Ascending aorta (tissue), 2 donors: ENCODE measurements around the gene RASGRP3. TPM values are rescaled to one million over a fixed set of nuclear protein-coding genes. Genes with fewer than 3 reads are reported as not detected.
A peak's percentile ranks its signal among the peaks of the same experiment; 100 is the strongest.
"Not testable (repeated sequence)": the region's sequence is repeated elsewhere in the genome, so short reads cannot be mapped to it uniquely, and the experiment has no call there.

Experiments used
- DNase-seq, 2 donors: peaks; one replicate each; pipeline ENCODE4 v3.0.0-alpha.2; 2019; ENCODE audit warnings: low spot score in 2 of 2
- H3K27ac ChIP-seq, 2 donors: fragments of 200-600 bp; sonication (generic); one replicate each; pipeline ENCODE4 v1.5.1; 2016 to 2017; ENCODE audit warnings: mild to moderate bottlenecking in 1 of 2
- H3K27me3 ChIP-seq: fragments of 200-600 bp; sonication (generic); one replicate; pipeline ENCODE4 v1.5.1; 2017
- H3K36me3 ChIP-seq, 2 donors: fragments of 200-600 bp; sonication (generic); one replicate each; pipeline ENCODE4 v1.5.1; 2016
- H3K4me1 ChIP-seq, 2 donors: fragments of 200-600 bp; sonication (generic); one replicate each; pipeline ENCODE4 v1.5.1; 2016 to 2017; ENCODE audit warnings: mild to moderate bottlenecking in 1 of 2
- H3K4me3 ChIP-seq, 2 donors: fragments of 200-600 bp; sonication (generic); one replicate each; pipeline ENCODE4 v1.5.1; 2016 to 2017; ENCODE audit warnings: mild to moderate bottlenecking in 1 of 2
- H3K9me3 ChIP-seq, 2 donors: fragments of 200-600 bp; sonication (generic); one replicate each; pipeline ENCODE4 v1.5.1; 2016
- intact Hi-C: fragments of 100-400 bp; cut with DNase I; formaldehyde crosslinking; loops from one replicate; pipeline ENCODE4 v1.15.1; 2023
- total RNA-seq: library from RNA; depleted of rRNA; stranded (reverse); fragments of >200 nt; gene quantifications from one replicate; pipeline ENCODE4 v1.1.0, GENCODE V29; 2016
- TF ChIP-seq, protein P1 (sequence below), 3 experiments: fragments of 200-600 bp in 2 of 3; fragments of 450-650 bp in 1 of 3; sonication (generic) in 2 of 3; IDR thresholded peaks; one replicate each; pipeline ENCODE4 v1.5.1; 2016 to 2019; ENCODE audit warnings: antibody characterized with exemption in 3 of 3, mild to moderate bottlenecking in 1 of 3, moderate library complexity in 1 of 3

RASGRP3 gene
- total RNA-seq, 1 donor from 2014 or later = 1.6 TPM

DNA sequence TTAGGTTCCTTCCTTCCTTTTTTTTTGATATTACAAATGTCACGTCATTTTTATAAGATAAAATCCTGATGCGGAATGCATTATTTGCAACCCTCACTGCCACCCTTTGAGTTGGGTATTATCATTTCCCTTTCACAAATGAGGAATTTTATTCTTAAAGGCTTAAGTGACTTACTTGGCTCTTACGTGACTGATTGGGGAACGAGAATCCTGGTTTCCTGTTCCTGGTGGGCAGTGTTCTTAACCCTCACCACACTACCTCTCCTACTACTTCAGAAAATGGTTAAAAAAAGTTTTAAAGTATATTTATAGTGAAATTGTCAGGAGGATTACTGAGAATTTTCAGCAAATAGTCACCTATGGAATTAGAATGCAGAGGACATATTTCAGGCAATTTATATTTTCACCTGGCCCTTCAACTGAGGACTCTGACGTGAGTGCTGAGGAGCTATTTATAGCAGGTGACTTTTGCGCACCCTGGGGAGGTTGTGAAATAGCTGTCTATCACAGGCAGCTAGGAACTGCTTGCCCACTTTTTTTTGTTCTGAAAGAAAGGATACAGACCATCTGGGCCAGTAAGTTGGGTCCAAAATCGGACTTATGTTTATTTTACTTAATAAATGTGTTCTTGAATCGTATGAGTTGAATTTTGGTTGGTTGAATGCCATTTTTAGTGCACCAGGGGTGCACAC, 18.7 kb upstream of the RASGRP3 start:
- TF ChIP-seq, protein P1, sequence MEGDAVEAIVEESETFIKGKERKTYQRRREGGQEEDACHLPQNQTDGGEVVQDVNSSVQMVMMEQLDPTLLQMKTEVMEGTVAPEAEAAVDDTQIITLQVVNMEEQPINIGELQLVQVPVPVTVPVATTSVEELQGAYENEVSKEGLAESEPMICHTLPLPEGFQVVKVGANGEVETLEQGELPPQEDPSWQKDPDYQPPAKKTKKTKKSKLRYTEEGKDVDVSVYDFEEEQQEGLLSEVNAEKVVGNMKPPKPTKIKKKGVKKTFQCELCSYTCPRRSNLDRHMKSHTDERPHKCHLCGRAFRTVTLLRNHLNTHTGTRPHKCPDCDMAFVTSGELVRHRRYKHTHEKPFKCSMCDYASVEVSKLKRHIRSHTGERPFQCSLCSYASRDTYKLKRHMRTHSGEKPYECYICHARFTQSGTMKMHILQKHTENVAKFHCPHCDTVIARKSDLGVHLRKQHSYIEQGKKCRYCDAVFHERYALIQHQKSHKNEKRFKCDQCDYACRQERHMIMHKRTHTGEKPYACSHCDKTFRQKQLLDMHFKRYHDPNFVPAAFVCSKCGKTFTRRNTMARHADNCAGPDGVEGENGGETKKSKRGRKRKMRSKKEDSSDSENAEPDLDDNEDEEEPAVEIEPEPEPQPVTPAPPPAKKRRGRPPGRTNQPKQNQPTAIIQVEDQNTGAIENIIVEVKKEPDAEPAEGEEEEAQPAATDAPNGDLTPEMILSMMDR (IDR thresholded peaks at IDR 0.05) = no peak

DNA sequence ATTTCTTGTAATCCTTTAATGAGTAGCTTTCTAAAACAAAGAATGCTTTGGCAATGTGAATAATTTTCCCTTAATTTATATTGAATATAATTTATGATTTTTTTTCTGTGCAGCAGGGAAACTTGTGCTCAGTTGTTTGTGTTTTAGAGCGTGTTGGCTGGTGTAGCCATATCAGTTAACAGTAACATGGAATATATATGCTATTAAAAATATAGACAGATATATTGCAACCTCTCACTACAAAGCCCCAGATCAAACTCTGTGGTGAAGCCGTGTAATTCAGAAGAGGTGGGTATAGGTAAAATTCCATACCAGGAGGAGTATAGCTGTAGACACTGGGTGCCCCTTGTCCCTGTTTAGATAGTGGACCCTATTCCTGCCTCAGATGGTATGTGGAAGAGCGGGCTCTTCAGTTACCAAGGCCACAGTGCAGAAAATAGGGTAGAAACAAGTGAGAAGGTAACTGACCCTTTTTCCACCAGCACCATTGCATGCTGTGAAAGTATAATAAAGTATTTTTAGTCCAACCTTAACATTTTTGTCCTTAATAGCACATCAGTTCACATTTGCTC, 18.1 kb upstream of the RASGRP3 start:
- no peak overlapping the region for H3K4me3 ChIP-seq
- no peaks in the 10 kb centered on the region for H3K9me3 ChIP-seq
- no peak for DNase-seq
- H3K27ac ChIP-seq = peak overlapping the region in 1 of 2 donors; percentile 28
- TF ChIP-seq, protein P1 (IDR thresholded peaks at IDR 0.05) = no peak
- no peaks in the 10 kb centered on the region for H3K27me3 ChIP-seq
- H3K4me1 ChIP-seq = peaks cover 0 to 8% of the 10 kb centered on the region in 2 donors
- intact Hi-C loops = no loop called here
- no peaks in the 10 kb centered on the region for H3K36me3 ChIP-seq

More for the DNA sequence above, 18.7 kb upstream of the RASGRP3 start:
- H3K36me3 ChIP-seq = no peaks in the 10 kb centered on the region
- peaks cover 1 to 2% of the 10 kb centered on the region in 2 donors for H3K9me3 ChIP-seq
- H3K4me1 ChIP-seq = peaks cover 0 to 8% of the 10 kb centered on the region in 2 donors
- no peak overlapping the region for H3K4me3 ChIP-seq
- intact Hi-C loops = no loop called here
- peak in 1 of 2 donors; percentile 81 for DNase-seq
- no peaks in the 10 kb centered on the region for H3K27me3 ChIP-seq
- H3K27ac ChIP-seq = peak overlapping the region in 1 of 2 donors; percentile 28

DNA sequence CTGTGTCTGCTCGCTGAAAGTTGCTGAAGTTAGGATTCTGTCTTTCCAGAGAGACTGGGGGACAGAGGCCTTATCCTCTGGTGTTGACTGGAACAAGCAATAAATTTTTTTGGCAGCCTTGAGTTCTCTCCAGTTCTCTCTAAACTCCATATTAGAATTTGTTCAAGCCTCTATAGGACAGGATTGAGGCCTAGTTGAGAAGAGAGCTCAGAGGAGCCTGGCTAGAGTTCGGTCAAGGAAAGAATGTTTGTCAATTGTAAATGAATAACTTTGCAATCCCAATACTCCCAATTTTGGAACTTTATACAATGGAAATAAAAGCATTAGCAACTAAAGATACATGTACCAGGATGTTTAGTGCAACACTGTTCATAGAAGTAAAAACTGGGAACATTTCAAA, 16.7 kb upstream of the RASGRP3 start:
- TF ChIP-seq, protein P1 (IDR thresholded peaks at IDR 0.05) = no peak
- intact Hi-C loops = no loop called here
- H3K27ac ChIP-seq = no peak overlapping the region

GRCh38 chr2:33462512-33462911, 13.9 kb upstream of the RASGRP3 start:
- H3K9me3 ChIP-seq, DNase-seq, intact Hi-C loops, H3K4me1 ChIP-seq, H3K27me3 ChIP-seq, H3K27ac ChIP-seq, H3K4me3 ChIP-seq, H3K36me3 ChIP-seq: not testable (repeated sequence)

More for the DNA sequence above, 16.7 kb upstream of the RASGRP3 start:
- Histone ChIP-seq H3K36me3 (no peaks in the 10 kb centered on the region), H3K9me3 (no peaks in the 10 kb centered on the region), H3K4me3 (no peak overlapping the region), H3K4me1 (peaks cover 0 to 8% of the 10 kb centered on the region in 2 donors), H3K27me3 (no peaks in the 10 kb centered on the region)
- no peak for DNase-seq

GRCh38 chr2:33467413-33467812, 9.0 kb upstream of the RASGRP3 start:
- DNase-seq = no peak
- Histone ChIP-seq H3K27me3 (no peaks in the 10 kb centered on the region), H3K9me3 (no peaks in the 10 kb centered on the region), H3K36me3 (no peaks in the 10 kb centered on the region), H3K4me1 (no peaks in the 10 kb centered on the region), H3K4me3 (no peak overlapping the region), H3K27ac (no peak overlapping the region)
- intact Hi-C loops = no loop called here
- TF ChIP-seq, protein P1 (IDR thresholded peaks at IDR 0.05) = no peak

DNA sequence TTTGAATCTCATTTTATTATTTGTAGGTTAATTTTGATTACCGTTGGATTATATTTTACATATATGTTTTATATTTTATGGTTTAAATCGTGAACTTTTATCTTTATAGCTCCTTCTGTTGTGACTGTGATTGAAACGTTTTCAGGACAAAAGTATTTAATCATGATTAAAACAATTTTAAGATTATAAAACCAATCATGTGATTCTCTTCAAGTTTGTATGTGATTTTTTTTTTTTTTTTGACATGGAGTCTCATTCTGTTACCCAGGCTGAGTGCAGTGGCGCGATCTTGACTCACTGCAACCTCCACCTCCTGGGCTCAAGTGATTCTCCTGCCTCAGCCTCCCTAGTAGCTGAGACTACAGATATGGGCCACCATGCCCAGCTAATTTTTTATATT, 7.2 kb upstream of the RASGRP3 start:
- no peak overlapping the region for H3K27ac ChIP-seq
- H3K4me3 ChIP-seq = no peak overlapping the region
- intact Hi-C loops = no loop called here
- H3K4me1 ChIP-seq = no peaks in the 10 kb centered on the region
- no peak for DNase-seq
- H3K27me3 ChIP-seq = no peaks in the 10 kb centered on the region
- H3K36me3 ChIP-seq = no peaks in the 10 kb centered on the region
- TF ChIP-seq, protein P1 (IDR thresholded peaks at IDR 0.05) = no peak
- no peaks in the 10 kb centered on the region for H3K9me3 ChIP-seq
